ENCODE data around the gene SPARC. TPM values are rescaled to one million over a fixed set of nuclear protein-coding genes. Genes with fewer than 3 reads are reported as not detected.

The SPARC gene
- polyA plus RNA-seq, 1 of the 3 experiments (the other 2 are of a cell fraction) = 1,115 TPM

DNA sequence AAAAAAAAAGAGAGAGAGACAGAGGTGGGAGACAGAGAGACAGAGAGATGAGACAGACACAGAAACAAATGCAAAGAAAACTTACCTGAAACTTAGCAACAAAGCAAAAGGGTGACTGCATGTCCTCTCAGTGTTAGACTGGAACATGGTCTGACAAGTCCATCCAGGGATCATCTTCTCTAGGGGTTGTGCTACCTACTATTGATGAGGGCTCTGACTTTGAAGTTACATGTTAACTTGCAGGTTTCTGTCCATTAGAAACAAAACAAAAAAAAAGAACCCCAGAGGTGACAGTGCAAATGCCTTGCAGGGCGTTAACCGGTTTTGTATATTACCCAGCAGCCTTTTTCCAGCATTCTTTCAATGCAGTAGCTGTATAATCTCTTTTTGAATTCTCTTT lies 13.6 kb upstream of the SPARC start (continued):
- TF ChIP-seq, protein P1, sequence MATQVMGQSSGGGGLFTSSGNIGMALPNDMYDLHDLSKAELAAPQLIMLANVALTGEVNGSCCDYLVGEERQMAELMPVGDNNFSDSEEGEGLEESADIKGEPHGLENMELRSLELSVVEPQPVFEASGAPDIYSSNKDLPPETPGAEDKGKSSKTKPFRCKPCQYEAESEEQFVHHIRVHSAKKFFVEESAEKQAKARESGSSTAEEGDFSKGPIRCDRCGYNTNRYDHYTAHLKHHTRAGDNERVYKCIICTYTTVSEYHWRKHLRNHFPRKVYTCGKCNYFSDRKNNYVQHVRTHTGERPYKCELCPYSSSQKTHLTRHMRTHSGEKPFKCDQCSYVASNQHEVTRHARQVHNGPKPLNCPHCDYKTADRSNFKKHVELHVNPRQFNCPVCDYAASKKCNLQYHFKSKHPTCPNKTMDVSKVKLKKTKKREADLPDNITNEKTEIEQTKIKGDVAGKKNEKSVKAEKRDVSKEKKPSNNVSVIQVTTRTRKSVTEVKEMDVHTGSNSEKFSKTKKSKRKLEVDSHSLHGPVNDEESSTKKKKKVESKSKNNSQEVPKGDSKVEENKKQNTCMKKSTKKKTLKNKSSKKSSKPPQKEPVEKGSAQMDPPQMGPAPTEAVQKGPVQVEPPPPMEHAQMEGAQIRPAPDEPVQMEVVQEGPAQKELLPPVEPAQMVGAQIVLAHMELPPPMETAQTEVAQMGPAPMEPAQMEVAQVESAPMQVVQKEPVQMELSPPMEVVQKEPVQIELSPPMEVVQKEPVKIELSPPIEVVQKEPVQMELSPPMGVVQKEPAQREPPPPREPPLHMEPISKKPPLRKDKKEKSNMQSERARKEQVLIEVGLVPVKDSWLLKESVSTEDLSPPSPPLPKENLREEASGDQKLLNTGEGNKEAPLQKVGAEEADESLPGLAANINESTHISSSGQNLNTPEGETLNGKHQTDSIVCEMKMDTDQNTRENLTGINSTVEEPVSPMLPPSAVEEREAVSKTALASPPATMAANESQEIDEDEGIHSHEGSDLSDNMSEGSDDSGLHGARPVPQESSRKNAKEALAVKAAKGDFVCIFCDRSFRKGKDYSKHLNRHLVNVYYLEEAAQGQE (IDR thresholded peaks at IDR 0.05; ENCODE audit: low read depth, low read length) = no peak
- TF ChIP-seq TAF1 (IDR thresholded peaks at IDR 0.05; ENCODE audit: borderline replicate concordance, low read depth, low read length) (no peak), GABPA (IDR thresholded peaks at IDR 0.05; ENCODE audit: low read depth) (no peak), EP300 (IDR thresholded peaks at IDR 0.05; ENCODE audit: borderline replicate concordance in 1 of 2, low read depth in 1 of 2, low read length in 1 of 2) (no peak)

DNA sequence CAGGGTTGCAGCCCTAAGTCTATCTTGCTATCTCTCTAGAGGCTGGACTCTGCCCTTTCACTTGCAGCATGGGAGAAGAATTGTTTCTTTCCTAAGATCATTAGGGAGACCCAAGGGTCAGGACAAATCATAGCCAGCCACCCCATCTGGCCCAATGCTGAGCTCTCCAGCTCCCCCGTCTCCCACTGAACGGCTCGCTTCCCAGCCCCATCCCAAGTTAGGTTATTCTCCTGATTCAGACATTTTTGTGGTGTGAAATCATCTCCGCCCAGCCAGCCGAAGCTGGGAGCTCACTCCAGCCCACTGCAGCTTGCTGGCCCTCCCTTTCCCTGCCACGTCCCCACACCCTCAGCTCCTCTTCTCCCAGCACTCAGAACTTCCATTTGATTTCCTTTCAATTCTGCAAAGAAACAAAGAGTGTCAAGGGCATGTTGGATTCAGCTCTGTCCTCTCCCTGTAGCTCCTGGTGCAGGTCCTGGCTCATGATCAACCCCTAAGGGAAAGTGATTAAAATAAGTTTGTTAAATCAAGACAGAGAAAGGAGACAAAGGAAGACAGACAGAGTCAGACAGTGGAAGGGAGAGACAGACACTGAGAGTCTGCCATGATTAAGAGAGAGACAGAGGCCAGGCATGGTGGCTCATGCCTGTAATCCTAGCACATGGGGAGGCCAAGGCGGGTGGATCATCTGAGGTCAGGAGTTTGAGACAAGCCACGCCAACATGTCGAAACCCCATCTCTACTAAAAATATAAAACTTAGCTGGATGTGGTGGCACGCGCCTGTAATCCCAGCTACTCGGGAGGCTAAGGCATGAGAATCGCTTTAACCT lies 12.6 kb upstream of the SPARC start:
- peak overlapping the region; percentile 50 for H3K4me2 ChIP-seq
- no peak overlapping the region for H3K4me3 ChIP-seq (ENCODE audit: low read depth in 2 of 2, low read length in 1 of 2)
- no peaks in the 10 kb centered on the region for H4K20me1 ChIP-seq (ENCODE audit: insufficient read depth)
- 44% methylated on average over 11 of the region's 13 CpGs for WGBS (ENCODE audit: low lambda C conversion rate)
- peaks cover 24 to 26% of the 10 kb centered on the region in 2 experiments for H3K4me1 ChIP-seq (ENCODE audit: control insufficient read depth in 1 of 2, insufficient read depth in 2 of 2, low read depth in 1 of 2, low read length in 1 of 2)
- no peak for DNase-seq
- peak overlapping the region; percentile 85 for H2AFZ ChIP-seq (ENCODE audit: low read depth)
- no peaks in the 10 kb centered on the region for H3K9me2 ChIP-seq
- no peaks in the 10 kb centered on the region for H3K36me3 ChIP-seq (replicated peaks in 1 of 2; ENCODE audit: control insufficient read depth in 1 of 2, insufficient read depth in 2 of 2, low read length in 1 of 2)
- H3K79me2 ChIP-seq (ENCODE audit: insufficient read depth) = no peaks in the 10 kb centered on the region
- H3K27ac ChIP-seq (ENCODE audit: low read depth in 2 of 2, low read length in 1 of 2) = peak overlapping the region; percentile 83 to 100
- H3K27me3 ChIP-seq (ENCODE audit: insufficient read depth) = no peaks in the 10 kb centered on the region
- H3K9me3 ChIP-seq = no peaks in the 10 kb centered on the region
- ChIA-PET CTCF (interaction anchor here (1.1 to 4.1 kb wide), 5 partner anchors 12 to 41 kb away, joined by 3 to 20 read pairs (median 4); partner anchors contain the start of gene SPARC), POLR2A (no interaction called here)
- peak overlapping the region; percentile 93 for H3K9ac ChIP-seq
- H3F3A ChIP-seq (replicated peaks; ENCODE audit: insufficient read depth) = peaks cover 37% of the 10 kb centered on the region
- TF ChIP-seq NRF1 (IDR thresholded peaks at IDR 0.05; ENCODE audit: low read depth, low read length) = no peak
- no peak for TF ChIP-seq USF1 (IDR thresholded peaks at IDR 0.05; ENCODE audit: borderline replicate concordance, low read depth)
- no peak for TF ChIP-seq GATA2 (CRISPR knock-in tag; IDR thresholded peaks at IDR 0.05)
- TF ChIP-seq JUND (IDR thresholded peaks at IDR 0.05) = peak; percentile 69
- peak; percentile 74; the same call in 1 of the 2 replicates for TF ChIP-seq TEAD4 (IDR thresholded peaks at IDR 0.05; ENCODE audit: borderline replicate concordance, insufficient read depth)
- TF ChIP-seq CHD2 (IDR thresholded peaks at IDR 0.05; ENCODE audit: low read length, partially characterized antibody) = no peak
- TF ChIP-seq RFX5 (IDR thresholded peaks at IDR 0.05; ENCODE audit: low read length) = no peak
- peak; percentile 58; the same call in 1 of the 2 replicates for TF ChIP-seq YY1 (IDR thresholded peaks at IDR 0.05; ENCODE audit: low read depth)
- peak in 1 of 2 experiments; percentile 83; a peak in 1 of 4 replicates for TF ChIP-seq EP300 (IDR thresholded peaks at IDR 0.05; ENCODE audit: borderline replicate concordance in 1 of 2, low read depth in 1 of 2, low read length in 1 of 2)
- peak; percentile 75; the same call in 1 of the 2 replicates for TF ChIP-seq POLR2AphosphoS5 (IDR thresholded peaks at IDR 0.05; ENCODE audit: low read depth, low read length)
- peak; percentile 33; the same call in 1 of the 2 replicates for TF ChIP-seq RXRA (IDR thresholded peaks at IDR 0.05; ENCODE audit: borderline replicate concordance, low read depth)
- no peak for TF ChIP-seq RCOR1 (IDR thresholded peaks at IDR 0.05; ENCODE audit: low read length)
- TF ChIP-seq, protein P2, sequence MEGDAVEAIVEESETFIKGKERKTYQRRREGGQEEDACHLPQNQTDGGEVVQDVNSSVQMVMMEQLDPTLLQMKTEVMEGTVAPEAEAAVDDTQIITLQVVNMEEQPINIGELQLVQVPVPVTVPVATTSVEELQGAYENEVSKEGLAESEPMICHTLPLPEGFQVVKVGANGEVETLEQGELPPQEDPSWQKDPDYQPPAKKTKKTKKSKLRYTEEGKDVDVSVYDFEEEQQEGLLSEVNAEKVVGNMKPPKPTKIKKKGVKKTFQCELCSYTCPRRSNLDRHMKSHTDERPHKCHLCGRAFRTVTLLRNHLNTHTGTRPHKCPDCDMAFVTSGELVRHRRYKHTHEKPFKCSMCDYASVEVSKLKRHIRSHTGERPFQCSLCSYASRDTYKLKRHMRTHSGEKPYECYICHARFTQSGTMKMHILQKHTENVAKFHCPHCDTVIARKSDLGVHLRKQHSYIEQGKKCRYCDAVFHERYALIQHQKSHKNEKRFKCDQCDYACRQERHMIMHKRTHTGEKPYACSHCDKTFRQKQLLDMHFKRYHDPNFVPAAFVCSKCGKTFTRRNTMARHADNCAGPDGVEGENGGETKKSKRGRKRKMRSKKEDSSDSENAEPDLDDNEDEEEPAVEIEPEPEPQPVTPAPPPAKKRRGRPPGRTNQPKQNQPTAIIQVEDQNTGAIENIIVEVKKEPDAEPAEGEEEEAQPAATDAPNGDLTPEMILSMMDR (IDR thresholded peaks at IDR 0.05) = no peak
- TF ChIP-seq MEF2A (IDR thresholded peaks at IDR 0.05; ENCODE audit: borderline replicate concordance, low read depth) = no peak; the same call in 1 of the 2 replicates
- TF ChIP-seq USF2 (IDR thresholded peaks at IDR 0.05; ENCODE audit: borderline replicate concordance, low read depth, low read length) = no peak
- TF ChIP-seq TAF1 (IDR thresholded peaks at IDR 0.05; ENCODE audit: borderline replicate concordance, low read depth, low read length) = peak; percentile 68; the same call in 1 of the 2 replicates
- peak; percentile 73 for TF ChIP-seq MAX (IDR thresholded peaks at IDR 0.05; ENCODE audit: low read depth)
- TF ChIP-seq ELF1 (IDR thresholded peaks at IDR 0.05) = no peak
- TF ChIP-seq EZH2phosphoT487 (IDR thresholded peaks at IDR 0.05; ENCODE audit: borderline replicate concordance, low read depth) = no peak
- peak; percentile 48; the same call in 1 of the 2 replicates for TF ChIP-seq NFIC (IDR thresholded peaks at IDR 0.05; ENCODE audit: borderline replicate concordance)
- no peak for TF ChIP-seq FOXJ3 (CRISPR knock-in tag; IDR thresholded peaks at IDR 0.05)
